Effector memory CD4-positive, alpha-beta T cell (primary cell): ENCODE data around the gene FBXL19.
A peak's percentile ranks its signal among the peaks of the same experiment; 100 is the strongest.

Experiments used
- DNase-seq, 3 donors: peaks; one replicate each; pipeline ENCODE4 v3.0.0-alpha.2; 2020
- H3K27ac ChIP-seq: 2 replicates; pipeline ENCODE4 v1.7.0; 2013; ENCODE audit warnings: mild to moderate bottlenecking, low read length, moderate library complexity; ENCODE audit not compliant: insufficient read depth, poor library complexity, severe bottlenecking
- H3K27me3 ChIP-seq: replicated peaks from 2 replicates; pipeline ENCODE4 v1.7.0; 2013; ENCODE audit warnings: mild to moderate bottlenecking, low read length; ENCODE audit not compliant: insufficient read depth, control insufficient read depth, poor library complexity, severe bottlenecking
- H3K36me3 ChIP-seq: 2 replicates; pipeline ENCODE4 v1.7.0; 2013; ENCODE audit warnings: mild to moderate bottlenecking, low read length, moderate library complexity; ENCODE audit not compliant: control insufficient read depth, insufficient read depth
- H3K4me1 ChIP-seq: 2 replicates; pipeline ENCODE4 v1.7.0; 2013; ENCODE audit warnings: low read length, mild to moderate bottlenecking; ENCODE audit not compliant: control insufficient read depth, insufficient read depth, poor library complexity, severe bottlenecking
- H3K4me3 ChIP-seq: 2 replicates; pipeline ENCODE4 v1.7.0; 2013; ENCODE audit warnings: low read length, low read depth, mild to moderate bottlenecking; ENCODE audit not compliant: insufficient read depth, poor library complexity, severe bottlenecking
- H3K9me3 ChIP-seq: 2 replicates; pipeline ENCODE4 v1.7.0; 2013; ENCODE audit warnings: mild to moderate bottlenecking, low read length, moderate library complexity; ENCODE audit not compliant: control insufficient read depth

The FBXL19 gene

DNA sequence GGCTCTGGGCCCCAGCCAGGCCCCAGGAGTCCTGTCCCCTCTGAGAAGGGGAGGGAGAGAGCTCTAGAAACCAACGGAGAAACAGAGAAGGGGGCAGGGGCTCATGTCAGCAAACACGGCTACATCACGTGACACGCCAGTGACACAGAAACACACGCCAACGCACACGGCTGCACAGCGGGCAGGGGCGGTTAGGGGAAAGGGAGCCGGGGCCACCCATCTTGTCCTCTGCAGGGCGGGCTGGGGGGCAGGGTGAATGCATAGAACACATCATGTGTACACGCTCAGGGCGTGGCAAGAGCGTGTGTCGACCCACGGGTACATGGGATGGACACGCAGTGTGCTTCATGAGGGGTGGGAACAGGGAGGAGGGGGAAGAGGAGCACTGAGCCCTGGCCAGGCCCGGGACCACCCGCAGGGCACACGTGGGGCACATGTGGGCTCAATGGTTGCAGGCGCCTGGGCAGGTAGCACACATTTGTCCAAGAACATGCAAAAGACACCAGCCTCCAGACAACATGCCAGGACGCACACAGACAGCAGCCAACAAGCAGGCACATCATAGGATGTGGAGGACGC, 66.2 kb downstream of the FBXL19 start:
- no peak for DNase-seq
- Histone ChIP-seq H3K9me3 (no peaks in the 10 kb centered on the region), H3K4me3 (no peak overlapping the region), H3K4me1 (peaks cover 5% of the 10 kb centered on the region), H3K27me3 (no peaks in the 10 kb centered on the region), H3K36me3 (no peaks in the 10 kb centered on the region), H3K27ac (no peak overlapping the region)

DNA sequence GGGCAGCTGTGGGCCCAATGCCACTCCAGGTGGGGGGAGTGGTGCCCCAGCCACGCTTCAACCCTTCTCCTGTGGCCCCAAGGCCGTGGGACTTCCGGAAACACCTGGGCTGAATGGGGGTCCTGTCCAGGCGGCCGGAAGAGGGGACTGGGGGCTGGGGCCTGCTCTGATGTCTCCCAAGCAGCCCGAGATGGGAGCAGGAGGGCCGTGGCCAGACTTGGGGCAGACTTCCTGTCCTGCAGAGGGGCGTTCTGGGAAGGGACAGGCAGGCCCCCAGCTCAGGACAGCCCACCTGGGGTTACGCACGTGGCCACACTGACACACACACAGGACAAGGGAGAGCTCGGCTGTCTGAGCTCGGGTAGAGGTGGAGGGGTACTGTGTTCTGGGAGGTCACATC, 66.7 kb downstream of the FBXL19 start:
- no peak for DNase-seq
- Histone ChIP-seq H3K9me3 (no peaks in the 10 kb centered on the region), H3K27ac (no peak overlapping the region), H3K27me3 (no peaks in the 10 kb centered on the region), H3K4me3 (no peak overlapping the region), H3K4me1 (peaks cover 2% of the 10 kb centered on the region), H3K36me3 (no peaks in the 10 kb centered on the region)

DNA sequence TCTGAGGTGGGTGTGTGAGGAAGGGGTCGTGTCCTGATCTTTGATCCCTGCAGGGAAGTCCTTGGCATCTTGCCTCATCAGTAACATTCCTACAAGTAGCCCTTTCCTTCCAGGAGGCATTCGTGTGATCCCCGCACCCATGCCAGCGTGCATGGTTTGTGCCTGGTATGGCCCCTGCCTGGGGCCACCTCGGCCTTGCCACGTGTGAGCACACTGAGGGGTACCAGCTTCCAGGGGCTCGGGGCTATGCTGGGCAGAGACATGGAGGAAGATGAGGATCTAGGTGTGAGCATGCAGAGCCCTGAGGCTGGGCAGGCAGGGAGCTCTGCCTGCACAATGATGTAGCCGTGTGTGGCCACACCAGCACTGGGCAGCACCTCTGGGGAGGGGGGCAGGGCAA, 67.7 kb downstream of the FBXL19 start:
- DNase-seq = no peak
- Histone ChIP-seq H3K4me3 (no peak overlapping the region), H3K9me3 (no peaks in the 10 kb centered on the region), H3K27me3 (no peaks in the 10 kb centered on the region), H3K4me1 (no peaks in the 10 kb centered on the region), H3K36me3 (no peaks in the 10 kb centered on the region), H3K27ac (no peak overlapping the region)

DNA sequence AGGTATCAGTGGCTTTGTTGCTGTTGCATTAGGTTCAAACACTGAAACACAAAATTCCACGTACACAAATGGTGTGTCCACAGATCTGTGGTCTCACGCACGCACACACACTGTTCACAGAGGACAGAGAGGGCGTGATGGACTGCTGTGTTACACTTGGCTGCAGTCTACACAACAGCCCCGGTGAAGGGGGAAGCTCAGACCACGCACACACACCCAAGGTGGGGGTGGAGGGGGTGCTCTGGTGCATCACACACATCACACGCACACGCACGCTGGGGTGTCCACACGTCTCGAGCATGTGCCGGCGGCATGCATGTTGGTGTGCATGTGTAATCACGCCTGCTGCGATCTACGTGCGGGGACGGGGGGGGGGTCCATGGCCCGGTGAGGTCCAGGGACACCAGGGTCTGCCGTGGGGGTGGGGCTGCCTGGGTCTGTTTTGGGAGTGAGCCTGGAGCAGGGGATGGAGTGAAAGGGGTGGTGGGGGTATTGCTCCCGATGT, 69.0 kb downstream of the FBXL19 start:
- Histone ChIP-seq H3K27me3 (no peaks in the 10 kb centered on the region), H3K9me3 (no peaks in the 10 kb centered on the region), H3K4me1 (peaks cover 6% of the 10 kb centered on the region), H3K27ac (no peak overlapping the region), H3K36me3 (no peaks in the 10 kb centered on the region), H3K4me3 (no peak overlapping the region)
- no peak for DNase-seq

DNA sequence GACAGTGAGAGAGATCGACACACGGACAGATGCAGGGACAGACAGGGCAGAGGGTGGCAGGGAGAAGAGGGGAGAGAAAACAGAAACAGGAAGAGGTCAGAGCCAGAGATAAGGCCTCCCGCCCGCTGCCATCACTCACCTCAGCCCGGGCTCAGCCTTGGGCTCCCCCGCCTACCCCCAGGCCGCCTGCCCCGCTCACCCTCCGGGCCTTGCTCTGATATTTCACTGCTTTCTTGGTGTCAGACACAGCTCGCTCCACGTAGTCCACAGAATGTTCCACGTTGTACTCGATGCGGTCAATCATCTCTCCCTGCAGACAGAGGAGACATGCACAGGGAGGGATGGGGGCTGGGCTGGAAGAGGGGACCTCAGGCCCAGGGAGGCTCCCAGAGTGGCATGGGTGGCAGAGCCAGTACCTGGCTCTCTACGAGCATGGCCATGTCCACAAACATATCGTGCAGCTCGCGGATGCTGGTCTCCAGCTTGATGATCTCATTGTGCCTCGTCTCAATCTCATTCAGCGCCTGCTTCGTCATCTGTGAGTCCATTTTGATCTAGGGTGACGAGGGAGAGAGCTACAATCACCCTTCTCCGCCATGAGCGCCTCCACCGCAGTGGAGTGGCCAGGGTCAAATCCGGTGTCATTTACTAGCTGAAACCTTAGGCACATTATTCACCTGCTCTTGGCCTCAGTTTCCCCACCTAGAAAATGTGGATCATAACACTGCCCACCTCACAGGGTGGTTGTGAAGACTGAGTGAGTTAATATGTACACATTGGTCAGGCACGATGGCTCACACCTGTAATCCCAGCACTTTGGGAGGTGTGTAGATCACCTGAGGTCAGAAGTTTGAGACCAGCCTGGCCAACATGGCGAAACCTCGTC, 69.8 kb downstream of the FBXL19 start:
- Histone ChIP-seq H3K4me3 (no peak overlapping the region), H3K27me3 (no peaks in the 10 kb centered on the region), H3K36me3 (no peaks in the 10 kb centered on the region), H3K27ac (no peak overlapping the region), H3K9me3 (no peaks in the 10 kb centered on the region), H3K4me1 (peaks cover 6% of the 10 kb centered on the region)
- DNase-seq = no peak

DNA sequence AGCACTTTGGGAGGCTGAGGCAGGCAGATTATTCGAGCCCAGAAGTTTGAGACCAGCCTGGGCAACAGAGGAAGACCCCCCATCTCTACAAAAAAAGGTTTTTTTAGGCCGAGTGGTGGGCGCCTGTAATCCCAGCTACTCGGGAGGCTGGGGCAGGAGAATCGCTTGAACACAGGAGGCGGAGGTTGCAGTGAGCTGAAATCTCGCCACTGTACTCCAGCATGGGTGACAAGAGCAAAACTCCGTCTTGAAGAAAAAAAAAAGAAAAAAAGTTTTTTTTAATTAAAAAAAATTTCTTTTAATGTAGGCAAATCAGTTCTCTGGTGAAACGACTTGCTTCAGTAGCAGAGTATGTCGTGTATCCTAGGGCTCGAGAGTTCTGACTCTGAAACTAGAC, 72.6 kb downstream of the FBXL19 start:
- Histone ChIP-seq H3K4me1 (peaks cover 6% of the 10 kb centered on the region), H3K27me3 (no peaks in the 10 kb centered on the region), H3K27ac (no peak overlapping the region), H3K36me3 (no peaks in the 10 kb centered on the region), H3K4me3 (no peak overlapping the region), H3K9me3 (no peaks in the 10 kb centered on the region)
- no peak for DNase-seq

DNA sequence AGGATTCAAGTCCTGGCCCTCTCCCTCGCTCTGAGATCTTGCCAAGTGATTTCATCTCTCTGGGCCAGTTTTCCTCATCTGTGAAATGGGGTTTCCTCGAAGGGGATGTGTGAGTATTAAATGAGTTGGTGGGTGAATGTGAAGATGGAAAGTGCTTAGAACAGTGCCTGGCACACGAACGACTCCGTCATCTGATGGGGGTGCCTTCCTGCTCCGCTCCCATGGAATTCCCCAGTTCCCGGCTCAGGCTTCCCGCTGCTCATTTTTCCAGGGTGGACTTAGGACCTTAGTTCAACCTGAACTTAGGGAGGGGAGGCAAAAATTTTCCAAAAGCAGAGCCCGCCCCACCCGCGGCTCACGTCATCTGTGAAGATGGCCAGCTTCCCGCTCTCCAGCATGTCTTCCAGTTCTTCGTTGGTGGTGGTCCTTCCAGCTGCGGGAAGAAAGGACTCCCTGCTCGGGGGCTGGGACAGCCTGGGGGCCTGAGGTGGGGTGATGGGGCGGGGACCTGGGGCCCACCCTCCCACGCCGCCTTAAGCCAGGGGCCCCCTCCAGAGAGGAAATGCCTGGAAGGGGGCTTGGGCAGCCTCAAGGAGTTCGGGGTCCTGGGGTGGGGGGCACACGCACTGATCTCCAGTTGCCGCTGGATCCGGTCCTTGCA, 73.1 kb downstream of the FBXL19 start:
- H3K36me3 ChIP-seq = no peaks in the 10 kb centered on the region
- no peak overlapping the region for H3K27ac ChIP-seq
- peaks cover 6% of the 10 kb centered on the region for H3K4me1 ChIP-seq
- H3K9me3 ChIP-seq = no peaks in the 10 kb centered on the region
- DNase-seq = no peak
- peak overlapping the region; percentile 52 for H3K4me3 ChIP-seq
- H3K27me3 ChIP-seq = no peaks in the 10 kb centered on the region

DNA sequence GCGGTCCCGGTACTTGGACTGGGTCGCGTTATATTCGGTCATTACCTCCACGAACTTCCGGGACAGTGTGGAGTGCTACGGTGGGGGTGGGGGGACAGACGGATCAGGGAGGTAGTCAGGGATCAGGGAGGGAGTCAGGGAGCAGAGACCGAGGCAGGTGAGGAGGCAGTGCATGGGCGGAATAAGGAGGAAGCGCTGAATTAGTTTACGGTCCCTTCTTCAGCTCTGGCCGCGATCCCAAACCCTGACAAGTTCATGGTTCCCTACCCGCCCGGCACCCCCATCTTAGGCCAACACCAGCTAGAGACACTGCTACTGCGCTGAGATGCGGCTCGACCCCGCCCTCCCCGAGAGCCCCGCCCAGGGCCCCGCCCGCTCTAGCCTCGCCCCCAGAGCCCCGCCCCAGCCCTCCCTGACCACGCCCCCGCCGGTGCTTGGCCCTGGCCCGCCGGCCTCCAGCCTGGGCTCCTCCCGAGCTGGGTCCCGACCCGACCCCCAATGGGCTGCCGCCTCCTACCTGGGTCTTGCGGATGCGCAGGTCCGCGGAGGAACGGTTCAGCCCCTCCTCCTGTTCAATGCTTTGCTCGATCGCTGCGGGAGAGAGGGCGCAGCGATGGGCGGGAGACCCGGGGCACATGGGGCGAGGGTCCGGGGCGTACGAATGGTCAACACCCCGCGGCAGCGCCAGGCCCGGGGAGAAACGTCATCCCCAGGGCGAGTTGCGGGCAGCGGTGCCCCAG, 73.8 kb downstream of the FBXL19 start:
- Histone ChIP-seq H3K27ac (no peak overlapping the region), H3K27me3 (no peaks in the 10 kb centered on the region), H3K36me3 (no peaks in the 10 kb centered on the region), H3K9me3 (no peaks in the 10 kb centered on the region), H3K4me1 (peaks cover 6% of the 10 kb centered on the region), H3K4me3 (peak overlapping the region; percentile 52)
- DNase-seq = peak; percentile 69 to 76 (median 75)

DNA sequence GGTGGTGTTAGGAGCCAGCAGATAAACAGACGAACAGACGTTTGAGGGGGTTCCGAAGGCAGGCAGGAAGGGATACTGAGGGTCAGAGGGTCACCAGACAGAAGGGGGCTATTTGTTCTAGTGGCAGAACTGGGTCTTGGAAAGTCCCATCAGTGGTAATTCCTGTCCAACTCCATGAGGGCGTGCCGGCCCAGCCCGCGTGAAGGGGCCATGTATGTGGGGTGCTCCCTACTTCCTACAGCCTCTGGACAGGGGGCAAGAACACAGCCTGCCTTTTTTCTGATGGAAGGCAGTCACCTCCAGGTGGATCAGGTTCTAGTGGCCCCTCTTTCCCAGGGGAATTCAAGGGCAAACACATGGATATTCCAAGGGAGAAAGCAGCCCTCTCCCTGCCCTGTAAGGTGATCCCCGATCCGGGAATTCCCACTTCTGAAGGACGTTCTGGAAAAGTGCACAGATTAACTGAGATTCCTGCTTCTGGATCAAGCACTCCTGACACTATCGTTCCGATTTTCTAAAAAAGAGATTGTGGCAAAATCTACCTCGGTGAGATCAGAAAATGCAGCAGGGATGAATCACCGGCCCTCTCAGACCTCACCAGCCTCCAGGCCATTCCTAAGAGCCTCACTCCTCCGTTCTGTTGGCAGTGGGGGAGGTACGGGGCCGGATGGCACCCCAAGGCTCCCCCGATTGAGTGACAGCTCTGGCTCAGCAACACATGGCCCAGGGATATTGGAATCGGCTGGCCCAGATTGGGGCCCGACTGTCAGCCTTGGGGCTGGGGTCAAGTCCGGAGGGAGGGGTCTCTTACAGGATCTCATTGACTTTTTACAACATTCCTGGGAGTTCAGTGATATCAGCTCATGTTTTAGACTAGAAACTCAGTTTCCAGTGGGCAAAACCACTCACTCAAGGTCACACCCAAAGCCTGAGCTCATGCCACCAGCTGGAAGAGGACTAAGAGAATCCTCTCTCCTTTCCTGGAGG, 74.6 kb downstream of the FBXL19 start:
- Histone ChIP-seq H3K4me3 (peak overlapping the region; percentile 52), H3K27ac (no peak overlapping the region), H3K9me3 (no peaks in the 10 kb centered on the region), H3K27me3 (no peaks in the 10 kb centered on the region), H3K36me3 (no peaks in the 10 kb centered on the region), H3K4me1 (peaks cover 6% of the 10 kb centered on the region)
- DNase-seq = no peak
